Mesenchymal stem cell (in vitro differentiated cells and primary cell): ENCODE data around the gene ERC2.

Source experiments
- DNase-seq: peaks from one replicate; pipeline ENCODE4 v3.0.0-alpha.2; 2013
- H2AFZ ChIP-seq: one replicate; pipeline ENCODE4 v1.6.1; 2013; ENCODE audit warnings: low read depth, mild to moderate bottlenecking, control low read depth, inconsistent platforms, low read length, moderate library complexity
- H2AK5ac ChIP-seq: 2 replicates; pipeline ENCODE4 v1.6.1; 2013; ENCODE audit warnings: low read length, moderate library complexity, mild to moderate bottlenecking, inconsistent platforms; ENCODE audit not compliant: severe bottlenecking
- H2BK120ac ChIP-seq: one replicate; pipeline ENCODE4 v1.6.1; 2013; ENCODE audit warnings: low read depth, mild to moderate bottlenecking, inconsistent platforms, low read length, moderate library complexity
- H2BK12ac ChIP-seq, 2 experiments: one replicate each; pipeline ENCODE4 v1.6.1; 2013; ENCODE audit warnings: inconsistent platforms in 2 of 2, low read length in 2 of 2, mild to moderate bottlenecking in 2 of 2, moderate library complexity in 2 of 2, control low read depth in 1 of 2
- H2BK15ac ChIP-seq: one replicate; pipeline ENCODE4 v1.6.1; 2013; ENCODE audit warnings: mild to moderate bottlenecking, low read depth, inconsistent platforms; ENCODE audit not compliant: poor library complexity, severe bottlenecking
- H2BK5ac ChIP-seq: 2 replicates; pipeline ENCODE4 v1.6.1; 2013; ENCODE audit warnings: low read depth, mild to moderate bottlenecking, low read length, control low read depth, inconsistent platforms; ENCODE audit not compliant: poor library complexity, severe bottlenecking
- H3K14ac ChIP-seq, 2 experiments: one replicate each; pipeline ENCODE4 v1.6.1; 2013; ENCODE audit warnings: inconsistent platforms in 2 of 2, low read length in 2 of 2, control low read depth in 1 of 2, mild to moderate bottlenecking in 1 of 2, moderate library complexity in 1 of 2
- H3K18ac ChIP-seq, 2 experiments: one replicate each; pipeline ENCODE4 v1.6.1; 2013; ENCODE audit warnings: inconsistent platforms in 2 of 2, low read length in 2 of 2, control low read depth in 1 of 2, low read depth in 1 of 2, mild to moderate bottlenecking in 1 of 2
- H3K23ac ChIP-seq, 2 experiments: one replicate each; pipeline ENCODE4 v1.6.1; 2013; ENCODE audit warnings: inconsistent platforms in 2 of 2, low read length in 2 of 2, mild to moderate bottlenecking in 2 of 2, moderate library complexity in 2 of 2, control low read depth in 1 of 2
- H3K27ac ChIP-seq: 2 replicates; pipeline ENCODE4 v1.5.1; 2013; ENCODE audit warnings: mild to moderate bottlenecking, moderate library complexity, low read length, control low read depth, inconsistent platforms; ENCODE audit not compliant: poor library complexity, severe bottlenecking
- H3K27me3 ChIP-seq, 2 experiments: 2 replicates each; pipeline versions ENCODE4 v1.6.1 to v1.7.0; 2013; ENCODE audit warnings: low read length in 2 of 2, mild to moderate bottlenecking in 2 of 2, moderate library complexity in 2 of 2, control low read depth in 1 of 2, inconsistent platforms in 1 of 2; ENCODE audit not compliant: control insufficient read depth in 1 of 2, insufficient read depth in 1 of 2
- H3K36me3 ChIP-seq, 2 experiments: 2 replicates each; pipeline versions ENCODE4 v1.6.1 to v1.7.0; 2013; ENCODE audit warnings: low read length in 2 of 2, control low read depth in 1 of 2, inconsistent platforms in 1 of 2, low read depth in 1 of 2, mild to moderate bottlenecking in 1 of 2; ENCODE audit not compliant: insufficient read depth in 2 of 2, control insufficient read depth in 1 of 2
- H3K4ac ChIP-seq, 2 experiments: one replicate each; pipeline ENCODE4 v1.6.1; 2013; ENCODE audit warnings: inconsistent platforms in 2 of 2, low read length in 2 of 2, mild to moderate bottlenecking in 2 of 2, moderate library complexity in 2 of 2, control low read depth in 1 of 2, low read depth in 1 of 2
- H3K4me1 ChIP-seq: 2 replicates; pipeline ENCODE4 v1.6.1; 2013; ENCODE audit warnings: low read depth, low read length, control low read depth; ENCODE audit not compliant: control insufficient read depth, insufficient read depth
- H3K4me2 ChIP-seq: 2 replicates; pipeline ENCODE4 v1.6.1; 2013; ENCODE audit warnings: low read length, mild to moderate bottlenecking, inconsistent platforms; ENCODE audit not compliant: poor library complexity, severe bottlenecking
- H3K4me3 ChIP-seq, 2 experiments: 2 replicates each; pipeline versions ENCODE4 v1.5.1 to v1.7.0; 2013; ENCODE audit warnings: low read length in 2 of 2, mild to moderate bottlenecking in 2 of 2, control low read depth in 1 of 2, low read depth in 1 of 2; ENCODE audit not compliant: insufficient read depth in 1 of 2
- H3K79me1 ChIP-seq: replicated peaks from 2 replicates; pipeline ENCODE4 v1.6.1; 2013; ENCODE audit warnings: mild to moderate bottlenecking, control low read depth, low read length, inconsistent platforms; ENCODE audit not compliant: poor library complexity, severe bottlenecking
- H3K9ac ChIP-seq: 2 replicates; pipeline ENCODE4 v1.7.0; 2013; ENCODE audit warnings: mild to moderate bottlenecking, low read length, moderate library complexity
- H3K9me3 ChIP-seq: 2 replicates; pipeline ENCODE4 v1.7.0; 2013; ENCODE audit warnings: mild to moderate bottlenecking, low read length; ENCODE audit not compliant: control insufficient read depth
- H4K8ac ChIP-seq: one replicate; pipeline ENCODE4 v1.6.1; 2013; ENCODE audit warnings: inconsistent platforms, mild to moderate bottlenecking, low read length, moderate library complexity
- H4K91ac ChIP-seq: one replicate; pipeline ENCODE4 v1.6.1; 2013; ENCODE audit warnings: mild to moderate bottlenecking, low read length, inconsistent platforms
- WGBS: methylation state at CpG from one replicate; pipeline ENCODE4 v1.1.7; 2013; ENCODE audit warnings: mixed read lengths; 5-methylcytosine and 5-hydroxymethylcytosine counted together

Gene ERC2

DNA sequence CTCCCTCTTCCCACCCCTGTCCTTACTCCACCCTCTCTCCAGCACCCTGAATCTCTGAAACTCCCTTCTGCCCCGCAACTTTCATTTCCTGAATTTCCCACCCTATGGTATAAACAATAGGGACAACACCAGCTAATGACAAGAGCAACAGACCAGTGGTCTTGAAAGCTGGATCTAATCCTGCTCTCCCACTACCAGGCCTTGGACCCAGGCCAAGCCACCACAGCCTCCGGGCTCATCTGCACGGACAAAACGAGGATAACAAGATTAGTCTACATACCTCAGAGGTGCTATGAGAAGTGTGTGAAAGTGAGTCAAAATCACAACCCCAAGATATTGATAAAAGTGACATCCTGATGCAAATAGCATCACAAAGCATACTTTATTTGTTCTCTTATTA lies 128.6 kb downstream of the ERC2 start:
- WGBS: 92% methylated on average over 1 of the region's 4 CpGs
- DNase-seq: no peak
- no peak overlapping the region for H4K8ac ChIP-seq
- no peak overlapping the region for H2BK5ac ChIP-seq
- H3K4me1 ChIP-seq: no peaks in the 10 kb centered on the region
- no peak overlapping the region for H2AK5ac ChIP-seq
- H3K27ac ChIP-seq: no peak overlapping the region
- H2AFZ ChIP-seq: no peak overlapping the region
- no peak overlapping the region for H3K23ac ChIP-seq
- H3K27me3 ChIP-seq: peaks cover 8 to 52% of the 10 kb centered on the region in 2 experiments
- H3K14ac ChIP-seq: no peak overlapping the region
- no peak overlapping the region for H3K4me3 ChIP-seq
- no peak overlapping the region for H3K9ac ChIP-seq
- no peak overlapping the region for H3K18ac ChIP-seq
- H3K4me2 ChIP-seq: no peak overlapping the region
- no peak overlapping the region for H2BK12ac ChIP-seq
- H2BK120ac ChIP-seq: no peak overlapping the region
- H2BK15ac ChIP-seq: no peak overlapping the region
- H4K91ac ChIP-seq: no peak overlapping the region
- H3K4ac ChIP-seq: no peak overlapping the region
- no peaks in the 10 kb centered on the region for H3K9me3 ChIP-seq
- no peaks in the 10 kb centered on the region for H3K36me3 ChIP-seq
- no peaks in the 10 kb centered on the region for H3K79me1 ChIP-seq

DNA sequence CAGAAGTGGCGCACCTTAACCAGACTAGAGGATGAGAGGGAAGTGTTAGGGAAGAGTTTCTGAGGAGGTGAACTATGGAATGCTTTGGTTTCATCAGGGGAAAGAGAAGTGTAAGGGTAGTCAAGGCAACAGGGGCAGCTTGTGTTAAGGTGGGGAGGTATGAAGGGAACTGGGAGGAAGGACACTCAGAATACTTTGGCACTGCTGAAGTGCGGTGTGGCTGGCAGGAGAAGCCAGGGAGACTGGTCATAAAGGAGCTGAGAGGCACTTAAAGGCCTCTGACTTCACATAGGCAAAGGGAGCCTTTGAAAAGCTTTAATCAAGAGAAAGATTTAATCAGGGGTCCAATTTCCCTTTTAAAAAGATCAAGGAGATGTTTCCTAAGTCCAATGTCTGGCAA lies 129.0 kb downstream of the ERC2 start:
- Histone ChIP-seq H3K4ac (no peak overlapping the region), H3K9ac (no peak overlapping the region), H2AK5ac (no peak overlapping the region), H2BK5ac (no peak overlapping the region), H3K14ac (no peak overlapping the region), H3K36me3 (no peaks in the 10 kb centered on the region), H3K18ac (no peak overlapping the region), H3K9me3 (no peaks in the 10 kb centered on the region), H3K4me3 (no peak overlapping the region), H2BK120ac (no peak overlapping the region), H3K27me3 (peaks cover 8 to 52% of the 10 kb centered on the region in 2 experiments), H2BK15ac (no peak overlapping the region), H4K91ac (no peak overlapping the region), H3K4me2 (no peak overlapping the region), H3K27ac (no peak overlapping the region), H2BK12ac (no peak overlapping the region), H2AFZ (no peak overlapping the region), H3K23ac (no peak overlapping the region), H3K4me1 (no peaks in the 10 kb centered on the region), H3K79me1 (no peaks in the 10 kb centered on the region), H4K8ac (no peak overlapping the region)
- no peak for DNase-seq
- WGBS: 81% methylated on average over 2 of the region's 2 CpGs

DNA sequence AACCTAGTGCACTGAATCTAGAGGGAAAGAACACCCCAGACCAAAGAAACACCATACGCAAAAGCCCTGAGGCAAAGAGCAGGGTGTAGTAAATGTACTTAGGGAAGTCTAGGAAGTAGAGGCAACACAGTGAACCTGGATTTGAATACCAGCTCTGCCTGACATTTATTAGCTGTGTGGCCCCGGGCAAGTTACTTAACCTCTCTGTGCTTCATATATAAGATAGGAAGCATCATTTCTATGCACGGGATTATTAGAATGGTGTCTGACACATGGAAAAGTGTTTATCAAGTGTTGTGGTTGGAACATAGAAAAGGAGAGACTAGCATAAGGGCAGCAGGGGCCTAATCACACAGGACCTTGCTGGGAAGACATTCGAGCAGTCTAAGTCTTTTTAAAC lies 132.2 kb downstream of the ERC2 start:
- H3K14ac ChIP-seq: no peak overlapping the region
- H2BK12ac ChIP-seq: no peak overlapping the region
- H3K18ac ChIP-seq: no peak overlapping the region
- H3K23ac ChIP-seq: no peak overlapping the region
- H3K27me3 ChIP-seq: peaks cover 0 to 22% of the 10 kb centered on the region in 2 experiments
- no peak overlapping the region for H2BK15ac ChIP-seq
- no peak overlapping the region for H4K8ac ChIP-seq
- no peak overlapping the region for H4K91ac ChIP-seq
- H2AK5ac ChIP-seq: no peak overlapping the region
- H3K4me2 ChIP-seq: no peak overlapping the region
- H3K4me3 ChIP-seq: no peak overlapping the region
- H3K4me1 ChIP-seq: no peaks in the 10 kb centered on the region
- no peaks in the 10 kb centered on the region for H3K79me1 ChIP-seq
- DNase-seq: no peak
- no peaks in the 10 kb centered on the region for H3K36me3 ChIP-seq
- no peak overlapping the region for H3K4ac ChIP-seq
- no peak overlapping the region for H2BK120ac ChIP-seq
- no peak overlapping the region for H3K27ac ChIP-seq
- H2BK5ac ChIP-seq: no peak overlapping the region
- 95% methylated on average over 4 of the region's 4 CpGs for WGBS
- no peak overlapping the region for H3K9ac ChIP-seq
- H3K9me3 ChIP-seq: no peaks in the 10 kb centered on the region
- H2AFZ ChIP-seq: no peak overlapping the region

DNA sequence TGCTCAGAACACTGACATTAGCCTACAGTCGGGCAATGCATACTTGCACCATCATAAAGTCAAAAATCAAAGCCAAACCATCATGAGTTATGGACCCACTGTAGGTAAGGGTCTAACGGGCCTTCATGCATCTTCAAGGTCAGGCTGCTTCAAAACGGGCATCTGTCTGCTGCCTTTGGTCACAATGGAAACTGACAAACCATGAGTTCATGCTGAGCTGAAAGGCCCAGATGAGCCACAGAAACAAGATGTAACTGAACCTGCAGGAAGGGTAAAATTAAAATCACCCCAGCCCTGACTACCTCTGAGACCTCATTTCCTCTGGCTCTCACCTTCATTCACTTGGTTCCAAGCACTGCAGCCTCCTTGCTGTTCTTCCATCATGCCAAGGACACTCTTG lies 143.8 kb downstream of the ERC2 start:
- H3K4me2 ChIP-seq: no peak overlapping the region
- H2BK15ac ChIP-seq: no peak overlapping the region
- no peak for DNase-seq
- no peak overlapping the region for H2AFZ ChIP-seq
- peaks cover 2% of the 10 kb centered on the region for H3K4me1 ChIP-seq
- no peak overlapping the region for H3K27ac ChIP-seq
- H3K4me3 ChIP-seq: no peak overlapping the region
- H4K91ac ChIP-seq: no peak overlapping the region
- H3K18ac ChIP-seq: peak overlapping the region; percentile 2 to 64
- H3K4ac ChIP-seq: no peak overlapping the region
- H2BK5ac ChIP-seq: no peak overlapping the region
- H2BK12ac ChIP-seq: peak overlapping the region; percentile 17 to 38
- no peak overlapping the region for H3K14ac ChIP-seq
- no peak overlapping the region for H4K8ac ChIP-seq
- no peaks in the 10 kb centered on the region for H3K79me1 ChIP-seq
- no peak overlapping the region for H3K9ac ChIP-seq
- H3K36me3 ChIP-seq: no peaks in the 10 kb centered on the region
- H3K27me3 ChIP-seq: no peaks in the 10 kb centered on the region
- WGBS: 93% methylated on average over 3 of the region's 3 CpGs
- no peak overlapping the region for H3K23ac ChIP-seq
- no peak overlapping the region for H2AK5ac ChIP-seq
- no peaks in the 10 kb centered on the region for H3K9me3 ChIP-seq
- H2BK120ac ChIP-seq: no peak overlapping the region
